ELR (cell line): ENCODE measurements around the gene TRAPPC1.
"Not testable (repeated sequence)": the region's sequence is repeated elsewhere in the genome, so short reads cannot be mapped to it uniquely, and the experiment has no call there.

Experiments
- DNase-seq: peaks from one replicate; pipeline ENCODE4 v3.0.0-alpha.2; 2015; ENCODE audit warnings: low read depth

The TRAPPC1 gene

GRCh38 chr17:7931709-7932482 lies at the start of gene TRAPPC1, which contains the start of gene CNTROB:
Gene TRAPPC1 (minus strand): TSS chr17:7931946. CDS start chr17:7931829, 117 bp downstream.
Gene CNTROB (plus strand): TSS chr17:7932206. CDS start chr17:7933080, 874 bp downstream.
- DNase-seq = peak; percentile 99

GRCh38 chr17:7977805-7978204 lies 46.1 kb upstream of the TRAPPC1 start:
- DNase-seq = no peak

GRCh38 chr17:7977039-7977438 lies 45.3 kb upstream of the TRAPPC1 start:
- DNase-seq = no peak

- DNase-seq = no peak
Observed at GRCh38 chr17:7974638-7975131, 42.9 kb upstream of the TRAPPC1 start.

- DNase-seq = peak; percentile 47
Observed at GRCh38 chr17:7972131-7972785, 40.5 kb upstream of the TRAPPC1 start.

- DNase-seq = no peak
Observed at GRCh38 chr17:7971651-7972050, 39.9 kb upstream of the TRAPPC1 start.

- no peak for DNase-seq
Observed at GRCh38 chr17:7969433-7969832, 37.7 kb upstream of the TRAPPC1 start.

- no peak for DNase-seq
Observed at GRCh38 chr17:7967751-7968150, 36.0 kb upstream of the TRAPPC1 start.

GRCh38 chr17:7961421-7961820 lies 29.7 kb upstream of the TRAPPC1 start:
- DNase-seq = no peak

GRCh38 chr17:7959503-7960253 lies 27.9 kb upstream of the TRAPPC1 start:
- DNase-seq = no peak

- DNase-seq = no peak
Observed at GRCh38 chr17:7956228-7956965, 24.7 kb upstream of the TRAPPC1 start.

GRCh38 chr17:7955414-7956227 lies 23.9 kb upstream of the TRAPPC1 start:
- DNase-seq = no peak

- DNase-seq = not testable (repeated sequence)
Observed at GRCh38 chr17:7953266-7953665, 21.5 kb upstream of the TRAPPC1 start.

- DNase-seq = no peak
Observed at GRCh38 chr17:7951143-7951792, 19.5 kb upstream of the TRAPPC1 start.

- DNase-seq = no peak
Observed at GRCh38 chr17:7950578-7950977, 18.8 kb upstream of the TRAPPC1 start.

- DNase-seq = no peak
Observed at GRCh38 chr17:7947651-7948050, 15.9 kb upstream of the TRAPPC1 start.

- no peak for DNase-seq
Observed at GRCh38 chr17:7946441-7946840, 14.7 kb upstream of the TRAPPC1 start.

GRCh38 chr17:7945651-7946050 lies 13.9 kb upstream of the TRAPPC1 start:
- DNase-seq = no peak

- no peak for DNase-seq
Observed at GRCh38 chr17:7944326-7944725, 12.6 kb upstream of the TRAPPC1 start.

GRCh38 chr17:7943291-7943690 lies 11.5 kb upstream of the TRAPPC1 start:
- no peak for DNase-seq
